CD4-positive, alpha-beta T cell treated with Interleukin-15 for 1 hour (primary cell): ENCODE results near the gene MAPK8IP1.

ENCODE experiments used
- DNase-seq: peaks from one replicate; pipeline ENCODE4 v3.0.0-alpha.2; 2020

Gene MAPK8IP1

DNA sequence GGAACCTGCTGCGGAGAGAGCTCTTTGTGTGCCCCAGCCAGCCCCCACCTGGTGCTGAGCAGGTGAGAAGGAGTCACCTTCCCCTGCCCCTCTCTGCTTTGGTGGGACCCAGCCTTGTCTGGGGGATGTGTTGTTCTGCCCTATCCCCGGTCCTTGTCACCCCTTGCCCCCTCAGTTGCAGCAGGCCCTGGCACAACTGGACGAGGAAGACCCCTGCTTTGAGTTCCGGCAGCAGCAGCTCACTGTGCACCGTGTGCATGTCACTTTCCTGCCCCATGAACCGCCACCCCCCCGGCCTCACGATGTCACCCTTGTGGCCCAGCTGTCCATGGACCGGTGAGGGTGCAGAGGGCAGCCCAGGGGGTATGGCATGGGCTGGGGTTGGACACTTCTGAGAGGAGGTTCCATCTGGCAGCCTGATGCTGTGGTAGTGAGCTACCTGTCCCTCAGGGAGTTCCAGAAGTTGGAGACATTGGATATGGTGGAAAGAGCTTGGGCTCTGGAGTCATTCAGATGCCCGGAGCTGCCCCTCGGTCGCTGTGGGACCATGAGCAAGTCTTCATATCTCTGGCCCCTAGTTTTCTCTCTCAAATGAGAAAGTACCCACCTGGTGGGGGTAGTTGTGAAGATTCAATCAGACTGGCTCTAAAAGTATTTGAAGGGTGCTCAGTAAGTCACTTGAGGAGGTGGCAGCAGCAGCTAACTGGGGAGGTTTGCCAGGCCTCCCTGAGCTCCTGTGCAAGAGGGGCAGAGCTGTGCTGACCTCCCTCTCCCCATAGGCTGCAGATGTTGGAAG is 41.3 kb downstream of the MAPK8IP1 start:
- DNase-seq = peak; percentile 14

DNA sequence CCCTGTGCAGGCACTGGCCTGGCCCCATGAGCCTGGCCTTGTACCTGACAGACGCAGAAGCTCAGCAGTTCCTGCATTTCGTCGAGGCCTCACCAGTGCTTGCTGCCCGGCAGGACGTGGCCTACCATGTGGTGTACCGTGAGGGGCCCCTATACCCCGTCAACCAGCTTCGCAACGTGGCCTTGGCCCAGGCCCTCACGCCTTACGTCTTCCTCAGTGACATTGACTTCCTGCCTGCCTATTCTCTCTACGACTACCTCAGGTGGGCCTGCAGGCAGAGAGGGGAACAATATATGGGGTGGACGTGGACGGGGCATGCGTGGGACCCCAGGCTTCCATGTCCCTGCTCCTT is 41.9 kb downstream of the MAPK8IP1 start:
- DNase-seq = peak; percentile 11

DNA sequence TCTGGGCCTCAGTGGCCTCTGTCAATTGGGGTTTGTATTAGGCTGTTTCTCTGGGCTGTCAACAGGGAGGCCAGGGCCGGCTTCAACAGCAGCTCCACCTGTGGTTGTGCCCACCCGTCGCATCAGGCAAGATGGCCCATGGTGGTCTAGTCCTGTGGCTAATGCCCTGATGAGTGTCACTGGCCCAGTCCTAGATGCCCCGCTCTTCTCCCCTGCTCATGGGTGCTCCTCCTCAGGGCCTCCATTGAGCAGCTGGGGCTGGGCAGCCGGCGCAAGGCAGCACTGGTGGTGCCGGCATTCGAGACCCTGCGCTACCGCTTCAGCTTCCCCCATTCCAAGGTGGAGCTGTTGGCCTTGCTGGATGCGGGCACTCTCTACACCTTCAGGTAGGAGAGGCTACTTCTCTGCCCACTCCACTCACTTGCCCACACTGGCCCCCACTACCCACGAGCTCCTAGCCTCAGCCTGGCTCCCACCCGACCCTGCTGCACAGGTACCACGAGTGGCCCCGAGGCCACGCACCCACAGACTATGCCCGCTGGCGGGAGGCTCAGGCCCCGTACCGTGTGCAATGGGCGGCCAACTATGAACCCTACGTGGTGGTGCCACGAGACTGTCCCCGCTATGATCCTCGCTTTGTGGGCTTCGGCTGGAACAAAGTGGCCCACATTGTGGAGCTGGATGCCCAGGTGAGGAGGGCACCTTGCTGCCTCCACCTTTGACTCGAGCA is 42.4 kb downstream of the MAPK8IP1 start:
- DNase-seq = peak; percentile 17

DNA sequence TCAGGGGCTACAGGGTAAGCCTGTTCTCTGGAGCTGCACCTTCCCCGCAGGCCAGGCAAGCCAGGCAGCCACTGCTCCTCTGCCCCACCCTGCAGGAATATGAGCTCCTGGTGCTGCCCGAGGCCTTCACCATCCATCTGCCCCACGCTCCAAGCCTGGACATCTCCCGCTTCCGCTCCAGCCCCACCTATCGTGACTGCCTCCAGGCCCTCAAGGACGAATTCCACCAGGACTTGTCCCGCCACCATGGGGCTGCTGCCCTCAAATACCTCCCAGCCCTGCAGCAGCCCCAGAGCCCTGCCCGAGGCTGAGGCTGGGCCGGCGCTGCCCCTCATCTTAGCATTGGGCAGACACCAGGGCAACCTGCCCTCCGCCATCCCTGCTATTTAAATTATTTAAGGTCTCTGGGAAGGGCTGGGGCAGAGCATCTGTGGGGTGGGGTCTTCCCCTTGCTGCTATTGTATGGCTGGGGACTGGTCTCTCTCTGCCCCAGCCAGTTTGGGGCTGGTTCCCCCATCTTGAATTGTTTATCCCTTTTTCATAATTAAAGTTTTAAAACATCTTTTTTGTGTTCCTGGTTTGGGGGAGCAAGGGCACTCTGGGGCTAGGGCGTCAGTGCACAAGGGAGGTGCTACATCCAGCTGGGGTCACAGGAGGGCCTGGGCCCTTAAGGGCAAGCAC is 43.2 kb downstream of the MAPK8IP1 start:
- no peak for DNase-seq

DNA sequence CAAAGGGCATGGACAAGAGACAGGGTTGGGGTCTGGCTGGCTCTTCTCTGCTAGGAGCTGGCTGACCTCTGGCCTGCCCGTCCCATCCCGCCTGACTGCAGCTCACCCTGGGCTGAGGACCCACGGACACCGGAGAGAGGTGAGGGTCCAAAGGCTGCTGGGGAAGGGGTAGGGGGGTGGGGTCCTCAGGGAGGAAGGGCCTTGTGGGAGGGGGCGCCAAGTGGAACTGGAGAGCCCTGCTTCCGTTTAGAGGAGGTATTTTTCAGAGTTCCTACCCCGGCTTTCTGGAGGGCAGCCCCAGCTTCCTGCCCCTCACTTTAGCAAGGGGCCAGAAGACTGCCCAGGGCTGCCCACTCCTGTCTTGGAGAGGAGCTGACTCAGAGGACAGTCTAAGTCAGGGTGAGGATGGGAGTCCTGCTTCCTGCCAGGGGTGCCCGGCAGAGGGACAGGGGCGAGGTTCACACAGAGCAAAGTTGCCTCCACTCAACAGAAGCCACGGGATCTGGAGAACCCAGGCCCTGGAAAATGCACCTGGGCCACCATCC is 44.1 kb downstream of the MAPK8IP1 start:
- no peak for DNase-seq

DNA sequence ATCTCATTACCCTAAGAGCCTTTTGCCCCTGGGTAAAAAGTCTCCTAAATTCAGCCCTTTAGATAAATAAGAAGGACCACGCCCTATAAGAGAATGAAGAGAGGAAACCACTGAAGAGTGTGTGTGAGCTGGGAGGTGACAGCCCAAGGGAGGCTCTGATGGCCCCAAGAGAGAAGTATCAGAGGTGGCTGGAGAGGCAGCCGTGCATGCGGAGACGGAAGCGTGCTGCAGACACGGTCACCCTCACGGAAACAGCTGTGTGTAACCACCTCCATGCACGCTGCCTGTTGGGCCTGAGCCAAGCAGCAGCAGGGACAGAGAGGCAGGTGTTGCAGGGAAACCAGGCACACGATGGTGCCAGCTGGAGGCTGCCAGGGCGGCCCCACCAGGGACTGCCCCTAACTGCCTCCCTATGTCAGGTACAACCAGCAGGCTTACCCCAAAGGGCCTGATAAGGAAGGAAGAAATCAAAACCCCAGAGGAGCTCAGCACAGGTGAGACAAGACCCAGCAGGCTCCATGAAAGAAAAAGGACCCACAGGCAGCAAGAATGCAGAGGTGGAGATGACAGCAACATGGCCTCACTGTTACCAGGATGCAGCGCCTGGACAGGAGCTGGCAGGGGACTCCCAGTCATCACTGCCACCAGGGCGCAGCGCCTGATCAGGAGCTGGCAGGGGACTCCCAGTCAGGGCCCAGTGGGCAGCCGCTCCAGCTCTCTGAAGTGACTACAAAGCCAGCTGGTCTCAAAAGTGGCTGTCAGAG is 44.8 kb downstream of the MAPK8IP1 start:
- DNase-seq = peak; percentile 85

DNA sequence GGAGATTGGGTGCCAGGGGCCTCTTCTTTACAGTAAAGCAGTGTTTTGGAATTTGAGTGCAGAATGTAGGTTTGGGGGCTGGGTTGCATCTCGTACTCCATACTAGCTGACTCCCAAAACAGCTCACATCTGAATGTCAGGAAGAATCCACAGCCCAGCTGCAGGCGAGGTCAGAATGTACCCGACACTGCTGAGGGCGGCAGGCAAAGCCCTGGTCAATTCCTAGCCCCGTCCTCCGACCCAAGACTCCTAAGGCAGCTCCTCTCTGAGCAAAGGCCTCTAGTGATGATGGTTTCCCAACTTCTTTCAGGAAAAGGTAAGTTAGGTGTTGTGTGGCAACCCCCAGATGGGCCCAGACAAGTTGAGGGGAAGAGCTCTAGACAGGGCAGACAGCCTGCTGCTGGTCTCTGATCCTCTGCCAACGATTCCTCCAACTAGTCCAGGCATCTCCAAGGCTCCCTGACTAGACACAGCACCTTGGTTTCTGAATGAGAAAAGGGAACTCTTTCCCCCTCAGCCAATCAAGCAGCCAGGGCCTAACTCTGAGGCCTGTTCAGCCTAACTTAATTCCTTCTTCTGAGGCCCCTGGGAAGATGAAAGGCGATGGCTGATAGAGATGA is 45.6 kb downstream of the MAPK8IP1 start:
- DNase-seq = no peak

DNA sequence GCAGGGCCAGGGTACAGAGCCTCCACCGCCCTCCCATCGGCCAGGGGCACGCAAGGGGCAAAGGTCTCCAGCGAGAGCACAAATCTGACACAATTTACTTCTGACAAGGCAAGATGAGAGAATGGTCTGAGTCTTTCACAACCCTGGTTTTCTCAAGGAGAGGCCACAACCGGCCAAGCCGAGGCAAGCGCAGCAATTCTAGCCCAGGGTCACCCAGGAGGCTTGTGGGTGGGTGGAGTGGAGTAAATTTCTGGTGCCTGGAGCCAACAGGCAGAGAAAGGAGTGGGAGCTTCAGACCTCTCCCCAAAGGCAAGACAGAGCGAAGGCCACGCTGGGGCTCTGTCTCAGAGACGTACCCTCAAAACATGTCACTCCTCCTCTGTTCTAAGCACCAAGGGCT is 46.3 kb downstream of the MAPK8IP1 start:
- DNase-seq = no peak

DNA sequence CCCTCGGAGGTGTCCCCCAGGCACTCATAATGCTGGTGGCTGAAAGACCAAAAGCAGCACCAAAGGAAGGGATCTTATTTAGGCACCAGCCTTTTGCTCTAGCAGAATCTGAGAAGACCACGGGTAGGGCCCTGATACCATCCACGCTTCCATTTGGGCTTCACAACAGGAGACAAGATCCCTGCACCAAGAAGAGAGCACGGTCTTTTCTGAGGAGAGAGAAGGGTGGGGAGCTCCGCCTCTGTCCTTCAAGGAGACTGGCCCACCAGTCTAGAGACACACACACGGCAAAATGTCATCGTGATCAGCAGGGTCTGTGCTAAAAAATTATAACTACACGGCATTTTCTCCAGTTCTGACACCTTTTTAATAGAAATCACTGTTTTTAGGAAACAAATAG is 46.8 kb downstream of the MAPK8IP1 start:
- DNase-seq = no peak

DNA sequence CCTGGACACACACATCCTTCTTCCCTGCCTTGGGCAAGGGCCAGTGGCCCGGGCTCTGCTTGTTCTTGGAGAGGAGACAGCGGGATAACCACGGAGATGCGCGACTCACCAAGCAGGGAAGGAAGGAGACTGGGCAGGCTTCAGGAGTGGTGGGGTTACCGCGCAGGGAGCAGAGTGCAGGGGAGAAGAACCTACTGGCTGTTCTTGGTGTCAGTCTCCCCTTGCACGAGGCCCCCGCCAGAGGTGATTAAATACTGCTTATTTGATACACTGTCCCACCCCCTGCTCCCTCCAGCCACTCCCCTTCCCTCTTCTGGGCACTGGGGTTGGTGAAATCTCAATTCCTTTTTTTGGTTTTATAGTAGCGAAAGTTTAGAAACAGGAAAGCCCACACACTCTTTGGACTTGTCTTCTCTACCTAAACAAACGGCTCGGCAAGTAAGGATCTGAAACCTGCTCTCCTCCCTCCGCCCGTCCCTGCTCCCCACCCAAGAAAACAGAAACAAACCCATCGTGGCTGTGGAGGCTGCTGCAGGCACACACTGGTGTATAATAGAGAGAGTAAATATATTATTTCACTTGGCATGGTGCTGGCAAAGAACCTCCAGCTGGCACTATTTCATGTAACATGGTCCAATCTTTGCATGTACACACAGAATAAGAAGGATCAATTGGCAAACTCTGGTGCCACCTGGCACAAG is 47.8 kb downstream of the MAPK8IP1 start:
- peak; percentile 66 for DNase-seq

DNA sequence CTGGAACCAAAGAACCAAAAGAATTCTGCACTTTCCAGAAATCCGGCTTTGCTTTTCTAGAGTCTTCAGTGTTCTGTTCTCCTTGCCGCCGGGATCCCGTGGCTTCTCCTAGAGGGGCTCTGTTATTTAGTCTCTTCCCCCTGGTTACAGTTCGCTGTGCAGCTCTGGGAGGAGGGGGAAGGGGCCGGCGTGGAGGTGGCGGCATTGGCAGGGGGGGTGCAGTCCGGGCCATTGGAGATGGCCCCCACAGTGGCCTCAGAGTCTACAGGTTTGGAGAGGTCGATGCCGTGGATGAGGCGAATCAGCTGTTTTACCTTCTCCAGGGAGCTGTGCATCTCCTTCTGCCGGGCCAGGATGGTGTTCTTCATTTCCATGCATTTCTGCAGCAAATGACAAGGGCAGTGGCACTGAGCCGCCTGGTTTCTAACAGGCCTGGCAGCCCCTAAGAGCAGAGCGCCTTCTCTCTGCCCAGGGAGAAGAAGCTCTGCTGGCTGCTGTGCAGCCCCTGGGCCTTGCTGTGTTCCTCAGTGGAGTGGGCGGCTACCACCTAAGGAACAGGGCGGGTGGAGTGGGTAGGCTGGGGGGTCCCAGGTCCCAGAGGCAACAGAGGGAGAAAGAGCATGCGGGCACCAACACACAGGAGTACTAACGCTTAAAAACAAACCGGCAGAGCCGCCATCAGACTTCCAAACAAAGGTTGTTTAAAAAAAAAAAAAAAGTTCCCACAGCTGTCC is 48.6 kb downstream of the MAPK8IP1 start:
- DNase-seq = peak; percentile 14

DNA sequence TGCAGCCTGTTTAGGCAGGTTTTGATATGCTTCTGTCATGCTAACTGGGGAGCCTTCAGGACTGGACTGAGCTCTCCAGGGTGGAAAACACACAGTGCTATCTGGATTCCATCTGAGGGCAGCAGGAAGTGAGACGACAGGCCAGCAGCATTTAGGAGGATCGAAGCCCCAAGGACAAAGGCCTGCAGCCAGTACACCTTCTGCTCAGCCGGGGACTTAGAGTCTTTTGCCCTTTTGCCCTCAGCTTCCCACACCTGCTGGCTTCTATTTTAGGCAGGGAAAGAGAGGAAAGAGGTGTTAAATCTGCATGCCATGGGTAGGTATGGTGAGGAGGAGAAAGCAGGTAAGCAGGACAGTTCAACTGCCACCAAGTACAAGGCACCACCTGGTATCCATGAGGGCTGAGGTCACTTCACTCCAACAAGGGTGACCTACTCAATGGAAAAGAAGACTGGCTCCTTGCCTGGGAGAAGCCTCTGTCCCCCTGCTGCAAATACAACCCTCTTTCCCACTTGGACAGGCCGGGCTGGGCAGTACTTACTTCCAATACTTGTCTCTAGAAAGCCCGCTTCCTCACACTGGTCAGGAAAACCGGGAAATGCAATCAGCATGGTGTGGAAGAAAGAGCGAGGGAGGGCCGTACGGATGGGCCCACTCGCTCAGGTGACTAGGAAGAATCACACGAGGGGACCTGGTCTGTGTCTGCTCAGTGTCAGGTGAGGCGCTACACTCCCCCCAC is 49.3 kb downstream of the MAPK8IP1 start:
- peak; percentile 10 for DNase-seq

DNA sequence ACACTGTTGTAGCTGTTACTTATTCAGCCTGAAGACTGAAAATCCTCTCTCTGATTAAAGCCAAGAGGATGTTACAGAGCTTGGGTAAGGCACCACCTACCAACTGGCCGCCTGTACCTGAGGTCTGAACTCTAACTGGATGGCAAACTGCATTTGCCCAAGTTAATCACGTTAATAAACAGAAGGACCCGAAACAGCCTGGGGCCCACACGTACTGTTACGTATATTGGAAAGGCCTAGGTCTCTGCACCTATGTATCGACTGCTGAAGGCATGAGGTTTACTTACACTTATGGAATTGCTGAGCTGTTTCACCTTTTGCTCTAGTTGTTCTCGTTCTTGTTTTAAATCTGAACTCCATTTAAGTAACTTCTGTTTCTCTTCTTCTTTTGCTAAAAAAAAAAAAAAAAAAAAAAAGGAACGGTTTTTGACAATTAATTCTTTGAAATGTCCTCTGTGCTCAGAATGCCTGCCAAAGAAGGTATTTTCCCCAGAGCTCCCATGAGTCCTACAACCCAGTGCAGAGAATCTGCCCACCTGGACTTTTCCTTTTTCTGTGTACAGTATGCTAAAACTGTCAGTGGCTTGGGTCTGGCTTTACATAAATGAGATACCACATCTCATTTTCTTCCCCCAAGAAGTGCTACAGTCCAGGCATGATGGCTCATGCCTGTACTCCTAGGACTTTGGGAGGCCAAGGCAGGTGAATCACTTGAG is 50.1 kb downstream of the MAPK8IP1 start:
- DNase-seq = no peak

DNA sequence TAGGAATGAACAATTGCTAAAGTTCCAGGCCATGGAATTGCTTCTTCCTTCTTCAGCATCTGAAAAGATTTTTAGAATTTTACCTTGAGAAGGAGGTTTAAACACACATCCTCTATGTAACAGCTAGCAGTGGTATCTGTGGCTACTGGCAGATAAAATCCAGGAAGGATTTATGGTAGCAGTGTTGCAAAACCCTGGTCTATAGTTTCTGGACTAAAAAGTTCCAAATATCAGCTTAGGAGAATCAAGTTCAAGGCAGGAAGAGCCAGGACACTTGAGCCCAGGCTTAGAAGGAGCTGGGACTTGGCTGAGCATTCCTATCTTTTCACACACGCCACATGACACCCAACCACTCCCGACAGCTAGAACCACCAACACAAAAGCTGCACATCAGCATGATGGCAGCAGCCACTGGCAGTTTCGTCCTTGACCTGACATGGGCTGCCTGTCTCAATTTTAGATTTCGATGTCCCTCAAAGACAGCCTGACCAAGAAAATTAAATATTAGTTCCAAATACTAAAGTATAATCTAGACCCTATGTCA is 51.1 kb downstream of the MAPK8IP1 start:
- no peak for DNase-seq

DNA sequence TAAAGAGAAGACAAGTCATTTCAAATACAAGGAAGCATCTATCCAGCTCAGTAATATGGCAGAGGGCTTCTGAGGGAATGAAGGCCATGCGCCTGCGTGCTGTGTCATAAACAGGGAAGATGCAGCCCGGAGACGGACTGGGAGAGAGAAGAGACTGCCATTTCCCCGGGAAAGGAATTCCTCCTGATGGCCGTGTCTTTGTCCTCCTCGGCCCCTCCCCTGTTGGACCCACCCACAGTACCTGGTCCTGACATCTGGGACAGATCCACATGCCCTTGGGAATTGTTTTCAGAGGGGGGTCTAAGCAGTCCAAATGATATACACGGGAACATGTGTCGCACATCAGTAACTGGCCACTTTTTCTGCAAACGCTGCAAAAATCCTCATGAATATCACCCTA is 52.5 kb downstream of the MAPK8IP1 start:
- DNase-seq = no peak

DNA sequence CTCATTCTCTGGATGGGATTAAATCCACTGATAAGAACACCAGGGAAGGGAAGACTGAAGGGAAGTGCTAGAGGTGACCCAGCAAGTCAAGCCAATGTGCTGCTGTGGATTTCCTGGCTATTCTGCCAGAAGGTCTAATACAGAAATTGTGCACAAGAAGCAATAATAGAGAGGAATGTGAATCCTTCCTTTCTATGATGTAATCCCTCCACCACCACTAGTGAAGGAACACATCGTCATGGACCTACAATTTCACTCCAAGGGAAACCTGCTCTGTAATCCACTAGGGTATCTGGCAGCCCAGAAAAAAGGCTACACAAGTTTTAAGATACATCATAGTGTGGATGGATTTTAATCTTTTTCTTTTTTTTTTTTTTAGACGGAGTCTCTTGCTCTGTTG is 54.4 kb downstream of the MAPK8IP1 start:
- no peak for DNase-seq

DNA sequence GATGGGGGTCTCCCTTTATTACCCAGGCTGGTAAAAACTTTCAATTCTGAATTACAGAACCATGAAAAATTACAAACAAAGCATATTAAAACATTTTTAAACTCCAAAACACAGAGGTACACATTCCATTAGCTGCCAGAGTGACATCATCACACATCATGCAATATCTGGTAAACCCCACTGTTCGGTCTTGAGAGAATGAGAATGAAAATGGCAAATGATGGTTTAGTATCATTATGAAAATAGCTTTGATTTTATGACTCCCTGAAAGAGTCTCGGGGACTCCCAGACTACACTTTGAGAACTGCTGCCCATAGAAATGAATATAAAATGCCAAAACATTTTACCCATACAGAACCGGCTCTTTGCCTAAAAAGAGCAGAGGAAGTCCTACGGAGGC is 55.8 kb downstream of the MAPK8IP1 start:
- no peak for DNase-seq

DNA sequence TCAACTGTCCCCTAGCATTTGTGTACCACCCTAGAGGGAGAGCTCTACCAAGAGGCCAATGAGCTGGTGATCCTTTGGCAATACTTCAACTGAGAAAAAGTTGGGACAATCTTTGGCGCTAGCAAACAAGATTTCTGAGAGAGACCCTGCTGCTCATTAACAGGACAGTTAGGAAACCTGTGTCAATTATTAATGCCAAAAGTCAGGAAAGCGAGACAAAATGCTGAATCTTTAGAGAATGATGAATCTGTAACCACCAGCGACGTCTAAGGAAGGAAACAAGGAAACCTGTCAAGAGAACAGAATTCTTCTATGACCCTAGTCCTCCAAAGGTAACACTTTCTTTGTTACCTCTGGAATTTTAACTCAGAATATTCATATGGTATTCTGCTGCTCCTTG is 56.9 kb downstream of the MAPK8IP1 start:
- DNase-seq = no peak

DNA sequence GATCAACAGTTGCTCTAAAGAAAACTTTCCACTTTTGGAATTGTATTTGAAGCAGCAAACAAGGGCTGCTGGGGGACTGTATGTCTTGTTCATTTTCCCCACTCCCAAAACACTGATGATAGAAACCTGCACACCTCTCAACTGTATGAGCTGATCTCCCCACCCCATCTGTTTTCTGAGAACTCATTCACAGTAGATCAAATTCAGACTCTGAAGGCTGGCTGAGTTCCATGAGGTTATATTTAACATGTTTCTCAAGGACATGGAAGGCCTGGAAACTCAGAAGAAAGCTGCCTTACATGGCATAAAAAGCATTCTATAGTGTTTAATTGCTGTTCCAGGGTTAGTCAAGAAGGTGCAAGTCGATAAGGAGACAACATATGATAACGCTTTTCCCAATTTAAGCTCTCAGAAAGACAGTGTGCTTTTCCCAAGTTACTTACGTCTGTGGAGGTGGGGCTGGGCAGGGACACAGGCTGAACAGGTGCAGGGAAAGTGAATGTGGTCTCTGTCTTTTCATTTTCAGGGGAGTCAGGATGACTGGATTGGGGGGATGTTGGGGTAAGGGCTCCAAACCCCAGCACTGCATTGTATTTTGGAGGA is 60.0 kb downstream of the MAPK8IP1 start:
- no peak for DNase-seq
